ENCODE data around the gene LPCAT2.

DNA sequence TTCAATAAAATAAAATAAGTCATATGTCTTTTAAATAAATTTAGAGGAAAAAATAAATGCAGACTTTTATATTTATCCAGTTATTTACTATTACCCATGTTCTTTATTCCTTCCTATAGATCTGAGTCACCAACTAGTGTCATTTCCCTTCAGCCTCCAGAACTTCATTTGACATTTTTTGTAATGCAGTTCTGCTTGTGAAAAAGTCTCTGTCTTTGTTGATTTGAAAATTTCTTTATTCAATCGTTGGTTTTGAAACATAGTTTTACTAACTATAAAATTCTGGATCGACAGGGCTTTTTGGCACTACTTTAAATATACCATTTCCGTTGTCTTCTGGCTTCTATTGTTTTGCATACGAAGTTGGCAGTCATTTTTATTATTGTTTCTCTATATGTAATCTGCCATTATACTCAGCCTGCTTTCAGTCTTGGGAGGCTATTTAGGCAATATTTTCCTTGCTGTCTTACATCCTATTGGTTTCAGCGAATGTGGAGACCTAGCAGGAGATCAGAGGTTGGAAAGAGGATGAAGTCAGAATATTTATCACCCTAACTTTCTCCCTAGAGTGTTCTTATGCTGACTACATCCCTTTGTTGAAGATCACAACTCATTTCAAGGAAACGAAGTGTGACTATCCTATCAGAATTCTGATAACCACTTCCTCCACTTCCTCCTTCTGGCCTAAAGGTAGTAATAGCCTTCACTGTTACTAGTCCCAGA is 104.9 kb downstream of the LPCAT2 start:
- TF ChIP-seq, protein P1, sequence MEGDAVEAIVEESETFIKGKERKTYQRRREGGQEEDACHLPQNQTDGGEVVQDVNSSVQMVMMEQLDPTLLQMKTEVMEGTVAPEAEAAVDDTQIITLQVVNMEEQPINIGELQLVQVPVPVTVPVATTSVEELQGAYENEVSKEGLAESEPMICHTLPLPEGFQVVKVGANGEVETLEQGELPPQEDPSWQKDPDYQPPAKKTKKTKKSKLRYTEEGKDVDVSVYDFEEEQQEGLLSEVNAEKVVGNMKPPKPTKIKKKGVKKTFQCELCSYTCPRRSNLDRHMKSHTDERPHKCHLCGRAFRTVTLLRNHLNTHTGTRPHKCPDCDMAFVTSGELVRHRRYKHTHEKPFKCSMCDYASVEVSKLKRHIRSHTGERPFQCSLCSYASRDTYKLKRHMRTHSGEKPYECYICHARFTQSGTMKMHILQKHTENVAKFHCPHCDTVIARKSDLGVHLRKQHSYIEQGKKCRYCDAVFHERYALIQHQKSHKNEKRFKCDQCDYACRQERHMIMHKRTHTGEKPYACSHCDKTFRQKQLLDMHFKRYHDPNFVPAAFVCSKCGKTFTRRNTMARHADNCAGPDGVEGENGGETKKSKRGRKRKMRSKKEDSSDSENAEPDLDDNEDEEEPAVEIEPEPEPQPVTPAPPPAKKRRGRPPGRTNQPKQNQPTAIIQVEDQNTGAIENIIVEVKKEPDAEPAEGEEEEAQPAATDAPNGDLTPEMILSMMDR (conservative IDR thresholded peaks at IDR 0.05 in 1 of 2, IDR thresholded peaks at IDR 0.05 in 1 of 2; ENCODE audit: extremely low read depth in 1 of 2, insufficient read depth in 1 of 2, low read depth in 1 of 2, low read length in 2 of 2): no peak
- no peak for TF ChIP-seq EZH2 (IDR thresholded peaks at IDR 0.05; ENCODE audit: borderline replicate concordance, low read length)

Data from mammary epithelial cell (primary cell).